Measurements from ENCODE around the gene GRIK2. TPM values are rescaled to one million over a fixed set of nuclear protein-coding genes. Genes with fewer than 3 reads are reported as not detected.

The GRIK2 gene
- total and polyA plus RNA-seq, 2 of the 4 experiments (the other 2 are of a cell fraction), result 8.2 to 15.2 TPM

DNA sequence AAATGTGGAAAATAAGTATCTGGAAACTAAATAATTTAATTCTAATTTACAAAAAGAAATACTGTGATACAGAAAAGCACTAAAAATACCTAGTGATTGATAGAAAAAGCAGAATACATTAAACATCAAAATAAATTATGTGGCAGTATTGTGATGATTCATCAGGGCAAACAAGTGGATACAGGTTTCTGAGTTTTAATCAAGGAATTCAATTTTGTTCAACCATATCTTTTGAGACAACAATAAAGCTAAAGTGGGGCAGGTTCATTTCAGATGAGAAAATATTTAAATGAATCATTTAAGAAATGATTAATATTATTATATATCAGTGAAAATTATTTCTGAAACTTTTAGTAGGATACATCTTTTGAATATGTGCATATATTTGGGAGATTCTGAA lies 49.8 kb downstream of the GRIK2 start:
- DNase-seq (no peak), ATAC-seq (ENCODE audit: low read depth) (no peak)
- Histone ChIP-seq H3K4me3 (ENCODE audit: insufficient read depth, low read depth, low read length) (no peak overlapping the region), H2BK5ac (ENCODE audit: low read depth, low read length, poor library complexity, severe bottlenecking) (no peak overlapping the region), H2BK15ac (ENCODE audit: low read depth, low read length) (no peak overlapping the region), H3K4me2 (ENCODE audit: low read depth, low read length) (no peak overlapping the region), H3K36me3 (ENCODE audit: control insufficient read depth, insufficient read depth, low read length) (no peaks in the 10 kb centered on the region), H3K4ac (ENCODE audit: low read depth, low read length) (no peak overlapping the region), H4K5ac (ENCODE audit: low read depth, low read length) (no peak overlapping the region), H2AK5ac (ENCODE audit: low read depth, low read length) (no peak overlapping the region), H3K18ac (ENCODE audit: low read depth, low read length) (no peak overlapping the region), H2BK120ac (ENCODE audit: low read depth, low read length) (no peak overlapping the region), H2AFZ (replicated peaks; ENCODE audit: low read length, poor library complexity) (no peak overlapping the region), H4K8ac (ENCODE audit: low read depth in 2 of 2, low read length in 2 of 2) (no peak overlapping the region), H4K91ac (ENCODE audit: insufficient read depth, low read depth, low read length) (no peak overlapping the region), H3K27ac (ENCODE audit: insufficient read depth, low read length) (no peak overlapping the region), H3K23ac (ENCODE audit: low read depth, low read length) (no peak overlapping the region), H3K56ac (ENCODE audit: extremely low read depth, insufficient read depth, low read length) (no peak overlapping the region), H3K4me1 (ENCODE audit: control insufficient read depth, insufficient read depth, low read length) (peaks cover 2% of the 10 kb centered on the region; the same call in 1 of the 2 replicates), H3K9me3 (ENCODE audit: control insufficient read depth, insufficient read depth, low read length) (no peaks in the 10 kb centered on the region), H3K9ac (ENCODE audit: low read depth, low read length) (no peak overlapping the region), H4K20me1 (ENCODE audit: insufficient read depth, low read length) (no peaks in the 10 kb centered on the region), H3K27me3 (ENCODE audit: control insufficient read depth, insufficient read depth, low read length) (no peaks in the 10 kb centered on the region), H2BK20ac (ENCODE audit: low read depth, low read length) (no peak overlapping the region), H3K9me1 (ENCODE audit: insufficient read depth, low read length) (no peaks in the 10 kb centered on the region), H3K14ac (replicated peaks; ENCODE audit: low read depth, low read length) (no peak overlapping the region), H3K79me1 (ENCODE audit: low read depth in 1 of 2, low read length in 2 of 2) (0 out of 4 replicates have a peak, but pooled peaks cover 0 to 3% of the 10 kb centered on the region in 2 experiments), H2AK9ac (replicated peaks; ENCODE audit: low read depth, low read length, poor library complexity) (no peak overlapping the region)
- dilution Hi-C loops (cut with HindIII; ENCODE audit: low sequenced_read_pairs, unreplicated experiment) (no loop called here), intact Hi-C loops (cut with micrococcal nuclease) (loop anchor here (5.0 kb wide), 1 partner anchor 36 kb away; no protein-coding TSS in a partner anchor), in situ Hi-C loops (cut with MboI; ENCODE audit: low sequenced_read_pairs) (no loop called here)
- TF ChIP-seq, protein P1, sequence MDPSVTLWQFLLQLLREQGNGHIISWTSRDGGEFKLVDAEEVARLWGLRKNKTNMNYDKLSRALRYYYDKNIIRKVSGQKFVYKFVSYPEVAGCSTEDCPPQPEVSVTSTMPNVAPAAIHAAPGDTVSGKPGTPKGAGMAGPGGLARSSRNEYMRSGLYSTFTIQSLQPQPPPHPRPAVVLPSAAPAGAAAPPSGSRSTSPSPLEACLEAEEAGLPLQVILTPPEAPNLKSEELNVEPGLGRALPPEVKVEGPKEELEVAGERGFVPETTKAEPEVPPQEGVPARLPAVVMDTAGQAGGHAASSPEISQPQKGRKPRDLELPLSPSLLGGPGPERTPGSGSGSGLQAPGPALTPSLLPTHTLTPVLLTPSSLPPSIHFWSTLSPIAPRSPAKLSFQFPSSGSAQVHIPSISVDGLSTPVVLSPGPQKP (IDR thresholded peaks at IDR 0.05; ENCODE audit: borderline replicate concordance, low read depth, low read length), result no peak
- TF ChIP-seq SMC3 (IDR thresholded peaks at IDR 0.05; ENCODE audit: low read depth, low read length) (no peak), RAD21 (IDR thresholded peaks at IDR 0.05; ENCODE audit: low read length) (no peak), MAZ (IDR thresholded peaks at IDR 0.05; ENCODE audit: borderline replicate concordance, low read depth, low read length) (no peak), NFE2L2 (IDR thresholded peaks at IDR 0.05; ENCODE audit: low read depth, low read length) (no peak), RCOR1 (IDR thresholded peaks at IDR 0.05; ENCODE audit: insufficient replicate concordance, low read length) (no peak), MXI1 (IDR thresholded peaks at IDR 0.05; ENCODE audit: borderline replicate concordance, low read depth, low read length) (no peak), FOS (IDR thresholded peaks at IDR 0.05; ENCODE audit: low read depth, low read length) (no peak), CEBPB (IDR thresholded peaks at IDR 0.05; ENCODE audit: low read depth, low read length) (no peak), MAFK (IDR thresholded peaks at IDR 0.05; ENCODE audit: low read depth, low read length) (no peak), CHD1 (IDR thresholded peaks at IDR 0.05; ENCODE audit: low read depth, low read length) (no peak), POLR2A (IDR thresholded peaks at IDR 0.05; ENCODE audit: low read depth, low read length) (no peak), RFX5 (IDR thresholded peaks at IDR 0.05; ENCODE audit: low read depth, low read length) (no peak), BHLHE40 (IDR thresholded peaks at IDR 0.05; ENCODE audit: low read depth, low read length) (no peak)
- TF ChIP-seq, protein P2, sequence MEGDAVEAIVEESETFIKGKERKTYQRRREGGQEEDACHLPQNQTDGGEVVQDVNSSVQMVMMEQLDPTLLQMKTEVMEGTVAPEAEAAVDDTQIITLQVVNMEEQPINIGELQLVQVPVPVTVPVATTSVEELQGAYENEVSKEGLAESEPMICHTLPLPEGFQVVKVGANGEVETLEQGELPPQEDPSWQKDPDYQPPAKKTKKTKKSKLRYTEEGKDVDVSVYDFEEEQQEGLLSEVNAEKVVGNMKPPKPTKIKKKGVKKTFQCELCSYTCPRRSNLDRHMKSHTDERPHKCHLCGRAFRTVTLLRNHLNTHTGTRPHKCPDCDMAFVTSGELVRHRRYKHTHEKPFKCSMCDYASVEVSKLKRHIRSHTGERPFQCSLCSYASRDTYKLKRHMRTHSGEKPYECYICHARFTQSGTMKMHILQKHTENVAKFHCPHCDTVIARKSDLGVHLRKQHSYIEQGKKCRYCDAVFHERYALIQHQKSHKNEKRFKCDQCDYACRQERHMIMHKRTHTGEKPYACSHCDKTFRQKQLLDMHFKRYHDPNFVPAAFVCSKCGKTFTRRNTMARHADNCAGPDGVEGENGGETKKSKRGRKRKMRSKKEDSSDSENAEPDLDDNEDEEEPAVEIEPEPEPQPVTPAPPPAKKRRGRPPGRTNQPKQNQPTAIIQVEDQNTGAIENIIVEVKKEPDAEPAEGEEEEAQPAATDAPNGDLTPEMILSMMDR (conservative IDR thresholded peaks at IDR 0.05; ENCODE audit: low read depth, low read length), result no peak
- TF ChIP-seq, protein P3, sequence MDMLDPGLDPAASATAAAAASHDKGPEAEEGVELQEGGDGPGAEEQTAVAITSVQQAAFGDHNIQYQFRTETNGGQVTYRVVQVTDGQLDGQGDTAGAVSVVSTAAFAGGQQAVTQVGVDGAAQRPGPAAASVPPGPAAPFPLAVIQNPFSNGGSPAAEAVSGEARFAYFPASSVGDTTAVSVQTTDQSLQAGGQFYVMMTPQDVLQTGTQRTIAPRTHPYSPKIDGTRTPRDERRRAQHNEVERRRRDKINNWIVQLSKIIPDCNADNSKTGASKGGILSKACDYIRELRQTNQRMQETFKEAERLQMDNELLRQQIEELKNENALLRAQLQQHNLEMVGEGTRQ (IDR thresholded peaks at IDR 0.05; ENCODE audit: low read depth, low read length), result no peak
- no TSS peak for BruUV-seq (replicated peaks)
- ChIA-PET CTCF (no interaction called here), POLR2A (ENCODE audit: unreplicated experiment) (no interaction called here)

Measured in IMR-90 (cell line).